HEK293 (cell line): Measurements from ENCODE around the gene CD40.

Experiments
- CTCF ChIP-seq: fragments of 450-650 bp; formaldehyde crosslinking; IDR thresholded peaks from 2 replicates; pipeline ENCODE4 v1.5.1; 2016; ENCODE audit warnings: missing biosample characterization, missing genetic modification characterization
- MEIS1 ChIP-seq: sonication (generic); formaldehyde crosslinking; IDR thresholded peaks from 2 replicates; pipeline ENCODE4 v1.8.1; 2022; ENCODE audit warnings: missing genetic modification reagents, mild to moderate bottlenecking, borderline replicate concordance
- TCF7L2 ChIP-seq: IDR thresholded peaks from 2 replicates; pipeline ENCODE4 v1.6.1; 2011; ENCODE audit warnings: low read depth, mild to moderate bottlenecking, inconsistent platforms, low read length, moderate library complexity, borderline replicate concordance
- ZNF112 ChIP-seq: fragments of 450-650 bp; formaldehyde crosslinking; IDR thresholded peaks from 2 replicates; pipeline ENCODE4 v1.5.0; 2017; ENCODE audit warnings: missing biosample characterization, missing genetic modification characterization
- ZNF114 ChIP-seq: fragments of 450-650 bp; formaldehyde crosslinking; IDR thresholded peaks from 2 replicates; pipeline ENCODE4 v1.5.0; 2017; ENCODE audit warnings: missing biosample characterization, missing genetic modification characterization
- ZNF16 ChIP-seq: fragments of 450-650 bp; formaldehyde crosslinking; IDR thresholded peaks from 2 replicates; pipeline ENCODE4 v1.5.1; 2016; ENCODE audit warnings: low read depth, missing biosample characterization, missing genetic modification characterization
- ZNF350 ChIP-seq: fragments of 450-650 bp; formaldehyde crosslinking; IDR thresholded peaks from 2 replicates; pipeline ENCODE4 v1.5.0; 2017; ENCODE audit warnings: missing biosample characterization, mild to moderate bottlenecking, missing genetic modification characterization
- ZNF416 ChIP-seq: fragments of 450-650 bp; formaldehyde crosslinking; IDR thresholded peaks from 2 replicates; pipeline ENCODE4 v1.5.1; 2016; ENCODE audit warnings: missing biosample characterization, missing genetic modification characterization
- ZNF654 ChIP-seq: fragments of 450-650 bp; formaldehyde crosslinking; IDR thresholded peaks from 2 replicates; pipeline ENCODE4 v1.5.1; 2016; ENCODE audit warnings: low read depth, missing biosample characterization, missing genetic modification characterization
- ZNF670 ChIP-seq: fragments of 450-650 bp; formaldehyde crosslinking; IDR thresholded peaks from 2 replicates; pipeline ENCODE4 v1.5.1; 2016; ENCODE audit warnings: missing biosample characterization, missing genetic modification characterization, low read depth

- TF ChIP-seq CTCF (tag by site-specific recombination) = no peak
- no peak for TF ChIP-seq ZNF670 (tag by site-specific recombination)
- no peak for TF ChIP-seq TCF7L2
- no peak for TF ChIP-seq ZNF112 (tag by site-specific recombination)
- no peak for TF ChIP-seq ZNF416 (tag by site-specific recombination)
- TF ChIP-seq ZNF114 (tag by site-specific recombination) = no peak
- no peak for TF ChIP-seq ZNF350 (tag by site-specific recombination)
- no peak for TF ChIP-seq ZNF654 (tag by site-specific recombination)
- no peak for TF ChIP-seq MEIS1 (CRISPR knock-in tag)
- TF ChIP-seq ZNF16 (tag by site-specific recombination) = no peak
These were observed 58.7 kb downstream of the CD40 start for GRCh38 chr20:46176739-46177378.
